HepG2 (cell line): ENCODE data around the gene ANKRD29. TPM values are rescaled to one million over a fixed set of nuclear protein-coding genes. Genes with fewer than 3 reads are reported as not detected.

Experiments
- ATAC-seq: fragments of 200-7000 bp; cut with Tn5 transposase; 3 replicates; pipeline ENCODE4 v1.9.1; 2020; ENCODE audit warnings: mild to moderate bottlenecking, moderate library complexity
- BruUV-seq: library from RNA; stranded (reverse); fragments of 400-500 nt; replicated peaks from 2 replicates; lab custom pipeline; 2021; lab: Mats Ljungman, UMichigan
- CTCF ChIA-PET: fragments of 300-600 bp; formaldehyde crosslinking; extraction: SDS; loops from one replicate; lab custom pipeline; 2021; ENCODE audit warnings: low total read pairs, inconsistent platforms, low intra/inter-chr PET ratio; lab: Yijun Ruan, JAX
- POLR2A ChIA-PET: fragments of 350-600 bp; sonication (Branson Sonifier 250); formaldehyde crosslinking; loops from one replicate; lab custom pipeline; 2020; ENCODE audit warnings: antibody characterized with exemption, inconsistent platforms; lab: Yijun Ruan, JAX
- DNase-seq: peaks from one replicate; pipeline ENCODE4 v3.0.0-alpha.2; 2015; ENCODE audit warnings: low spot score
- FAIRE-seq: peaks from 3 replicates; lab custom pipeline; 2011; peaks lifted over from hg19 to GRCh38; lab: Jason Lieb, UNC
- H2AFZ ChIP-seq: one replicate; pipeline ENCODE4 v1.6.1; 2011; ENCODE audit warnings: low read length, inconsistent platforms
- H3K27ac ChIP-seq: fragments of 300-600 bp; 3 replicates; pipeline ENCODE4 v1.8.0; 2011; ENCODE audit warnings: mixed run types, mild to moderate bottlenecking, mixed read lengths, low read length, inconsistent platforms; ENCODE audit not compliant: insufficient read depth; ENCODE audit errors: extremely low read length
- H3K27me3 ChIP-seq, 2 experiments: fragments of 200-600 bp in 1 of 2; 2 replicates in 1 of 2; 3 replicates in 1 of 2; pipeline versions ENCODE4 v1.6.0 to v1.8.0; 2011; ENCODE audit warnings: low read length in 2 of 2, mild to moderate bottlenecking in 2 of 2, moderate library complexity in 2 of 2, inconsistent platforms in 1 of 2; ENCODE audit not compliant: insufficient read depth in 2 of 2, control insufficient read depth in 1 of 2
- H3K36me3 ChIP-seq, 2 experiments: fragments of 200-600 bp in 1 of 2; replicated peaks in 1 of 2; 2 replicates in 1 of 2; 3 replicates in 1 of 2; pipeline versions ENCODE4 v1.5.1 to v1.8.0; 2011; ENCODE audit warnings: low read length in 2 of 2, inconsistent platforms in 1 of 2; ENCODE audit not compliant: insufficient read depth in 2 of 2, control insufficient read depth in 1 of 2
- H3K4me1 ChIP-seq: 2 replicates; pipeline ENCODE4 v1.5.1; 2012; ENCODE audit warnings: low read length, inconsistent platforms; ENCODE audit not compliant: insufficient read depth
- H3K4me2 ChIP-seq: 2 replicates; pipeline ENCODE4 v1.6.0; 2011; ENCODE audit warnings: low read depth, low read length, inconsistent platforms
- H3K4me3 ChIP-seq, 3 experiments: fragments of 200-600 bp in 1 of 3; sonication (generic), shearing (Covaris generic) in 1 of 3; replicated peaks in 1 of 3; 2 replicates each; pipeline ENCODE4 v1.5.1; 2011 to 2016; ENCODE audit warnings: low read length in 3 of 3, inconsistent platforms in 2 of 3, low read depth in 2 of 3, mild to moderate bottlenecking in 2 of 3, control low read depth in 1 of 3, mixed read lengths in 1 of 3; ENCODE audit not compliant: insufficient read depth in 1 of 3
- H3K79me2 ChIP-seq: one replicate; pipeline ENCODE4 v1.6.1; 2011; ENCODE audit warnings: low read length, inconsistent platforms; ENCODE audit not compliant: insufficient read depth
- H3K9ac ChIP-seq: 2 replicates; pipeline ENCODE4 v1.6.0; 2011; ENCODE audit warnings: mild to moderate bottlenecking, low read depth, low read length, inconsistent platforms; ENCODE audit not compliant: insufficient read depth
- H3K9me3 ChIP-seq: 2 replicates; pipeline ENCODE4 v1.5.1; 2012; ENCODE audit warnings: mild to moderate bottlenecking, low read length
- H4K20me1 ChIP-seq: 2 replicates; pipeline ENCODE4 v1.6.0; 2011; ENCODE audit warnings: inconsistent platforms, mild to moderate bottlenecking, low read length, moderate library complexity; ENCODE audit not compliant: insufficient read depth
- ATF5 ChIP-seq: sonication (generic); formaldehyde crosslinking; IDR thresholded peaks from 2 replicates; pipeline ENCODE4 v1.4.0; 2020; ENCODE audit warnings: mild to moderate bottlenecking, low read depth, missing genetic modification reagents
- CTCF ChIP-seq: sonication (generic); formaldehyde crosslinking; IDR thresholded peaks from 2 replicates; pipeline ENCODE4 v1.5.0; 2020; ENCODE audit warnings: mild to moderate bottlenecking, missing genetic modification reagents, moderate library complexity
- SMC3 ChIP-seq: IDR thresholded peaks from 2 replicates; pipeline ENCODE4 v1.6.1; 2011; ENCODE audit warnings: low read length, improper control_type of control experiment
- STAG1 ChIP-seq: sonication (generic); formaldehyde crosslinking; IDR thresholded peaks from 2 replicates; pipeline ENCODE4 v1.4.0; 2020; ENCODE audit warnings: missing genetic modification reagents
- XRCC5 ChIP-seq: fragments of 200-400 bp; formaldehyde crosslinking; optimal IDR thresholded peaks from 2 replicates; pipeline ENCODE3; 2017; ENCODE audit warnings: mild to moderate bottlenecking, low read length
- ZFY ChIP-seq: sonication (generic); formaldehyde crosslinking; IDR thresholded peaks from 2 replicates; pipeline ENCODE4 v1.4.0; 2020; ENCODE audit warnings: missing genetic modification reagents
- WGBS: methylation state at CpG from one replicate; pipeline ENCODE4 v1.1.6; 2017; ENCODE audit warnings: low lambda C conversion rate; 5-methylcytosine and 5-hydroxymethylcytosine counted together
- in situ Hi-C: cut with HindIII; loops from 2 replicates; pipeline ENCODE4 v1.10.0; 2017; ENCODE audit warnings: low pct_unique_long_range_greater_than_20kb; ENCODE audit not compliant: extremely low pct_ligation_motif_present
- intact Hi-C: fragments of 100-400 bp; cut with micrococcal nuclease; formaldehyde crosslinking; loops from one replicate; pipeline ENCODE4 v1.10.0; 2022; ENCODE audit not compliant: unreplicated experiment
- polyA plus RNA-seq, 8 experiments: library from polyadenylated mRNA; depleted of rRNA in 3 of 8; stranded (reverse) in 7 of 8; unstranded in 1 of 8; fragments of >200 nt; fragmentation: Illumina TruSeq in 4 of 8; extraction: Trizol in 4 of 8; gene quantifications; 2 replicates each; pipeline versions ENCODE4 v1.2.1 to v1.2.3, GENCODE V29; 2011 to 2016; ENCODE audit warnings: low read depth in 4 of 8, missing spikeins in 1 of 8, mixed read lengths in 1 of 8; ENCODE audit not compliant: insufficient read depth in 1 of 8
- total RNA-seq, 5 experiments: library from RNA; depleted of rRNA; stranded (reverse); fragments of >200 nt; fragmentation: Illumina TruSeq; extraction: Trizol; gene quantifications; 2 replicates each; pipeline ENCODE4 v1.2.3, GENCODE V29; 2016; ENCODE audit warnings: low read depth in 1 of 5

ANKRD29 gene
- total and polyA plus RNA-seq, 2 of the 13 experiments (the other 11 are each of a cell fraction or from before 2014, with no cell fraction given): not detected

DNA sequence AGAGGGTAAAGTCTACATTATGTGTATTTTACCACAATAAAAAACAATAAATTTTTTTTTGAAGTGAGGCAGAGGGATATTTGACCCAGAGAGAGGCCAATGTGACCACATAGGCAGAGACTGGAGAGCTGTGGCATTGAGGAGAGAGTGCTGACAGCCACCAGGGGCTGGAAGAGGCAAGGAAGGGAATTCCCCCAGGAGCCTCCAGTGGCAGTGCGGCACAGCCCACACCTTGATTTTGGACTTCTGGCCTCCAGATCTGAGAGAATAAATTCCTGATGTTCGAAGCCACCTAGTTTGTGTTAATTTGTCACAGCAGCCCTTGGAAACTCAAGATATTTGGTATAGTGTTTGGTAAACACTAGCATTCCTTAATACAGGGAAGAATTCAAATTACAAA is 22.7 kb downstream of the ANKRD29 start:
- CTCF ChIA-PET: interaction anchor here (1.5 kb wide), 1 partner anchor 10 kb away, joined by 3 read pairs; no protein-coding TSS in a partner anchor
- H2AFZ ChIP-seq: no peak overlapping the region
- DNase-seq: peak; percentile 22
- H3K27me3 ChIP-seq: peaks cover 0 to 7% of the 10 kb centered on the region in 2 experiments; a peak in 1 of 5 replicates
- H3K79me2 ChIP-seq: no peaks in the 10 kb centered on the region
- H3K9ac ChIP-seq: no peak overlapping the region
- H3K36me3 ChIP-seq: no peaks in the 10 kb centered on the region
- H4K20me1 ChIP-seq: no peaks in the 10 kb centered on the region
- no peaks in the 10 kb centered on the region for H3K9me3 ChIP-seq
- no peak overlapping the region for H3K4me2 ChIP-seq
- no TSS peak for BruUV-seq
- in situ Hi-C loops (no loop called here), intact Hi-C loops (loop anchor here (5.0 kb wide), 1 partner anchor 62 kb away; no protein-coding TSS in a partner anchor)
- POLR2A ChIA-PET: no interaction called here
- H3K27ac ChIP-seq: no peak overlapping the region
- WGBS: no CpG with 5 or more reads among the region's 2 CpGs
- no peak overlapping the region for H3K4me3 ChIP-seq
- H3K4me1 ChIP-seq: peaks cover 19% of the 10 kb centered on the region
- no peak for FAIRE-seq
- TF ChIP-seq CTCF (CRISPR knock-in tag): peak; percentile 47
- TF ChIP-seq XRCC5: peak; percentile 38
- no peak for TF ChIP-seq ZFY (CRISPR knock-in tag)
- TF ChIP-seq STAG1 (CRISPR knock-in tag): peak; percentile 46; the same call in 1 of the 2 replicates
- 0 out of 2 replicates have a peak, but pooled peaks have one; percentile 21 for TF ChIP-seq SMC3
- no peak for TF ChIP-seq ATF5 (CRISPR knock-in tag)
- TF ChIP-seq, all 625 proteins: peak for 4
- ATAC-seq: peak; percentile 96
